GM18868 (cell line): Measurements from ENCODE around the gene NAIP.
"Not testable (repeated sequence)": the region's sequence is repeated elsewhere in the genome, so short reads cannot be mapped to it uniquely, and the experiment has no call there.

Experiments
- ATAC-seq: cut with Tn5 transposase; IDR thresholded peaks from one replicate; pipeline ENCODE4 v1.9.1; 2021; ENCODE audit warnings: mild to moderate bottlenecking, moderate library complexity; ENCODE audit not compliant: unreplicated experiment

NAIP gene

GRCh38 chr5:71025289-71025953 is at the start of gene NAIP:
NAIP (minus strand) TSS chr5:71025339; CDS start chr5:71012915, 12,424 bp downstream.
- ATAC-seq, result peak; percentile 74

- ATAC-seq, result peak; percentile 97
Observed at GRCh38 chr5:71067262-71067928, 42.3 kb upstream of the NAIP start, which contains the start of gene GTF2H2. GTF2H2 (minus strand) TSS chr5:71067676; CDS start chr5:71062763, 4,913 bp downstream.

GRCh38 chr5:71061322-71061721 is 36.2 kb upstream of the NAIP start:
- ATAC-seq, result not testable (repeated sequence)

- not testable (repeated sequence) for ATAC-seq
Observed at GRCh38 chr5:71059426-71059825, 34.3 kb upstream of the NAIP start.

- ATAC-seq, result not testable (repeated sequence)
Observed at GRCh38 chr5:71044808-71045207, 19.7 kb upstream of the NAIP start.

- ATAC-seq, result not testable (repeated sequence)
Observed at GRCh38 chr5:71044128-71044527, 19.0 kb upstream of the NAIP start.

GRCh38 chr5:71031046-71031776 is 6.1 kb upstream of the NAIP start:
- ATAC-seq, result not testable (repeated sequence)

- ATAC-seq, result not testable (repeated sequence)
Observed at GRCh38 chr5:71020643-71021042, 4.5 kb downstream of the NAIP start.

GRCh38 chr5:71018376-71019005 is 6.6 kb downstream of the NAIP start:
- not testable (repeated sequence) for ATAC-seq

GRCh38 chr5:71014176-71014575 is 11.0 kb downstream of the NAIP start:
- no peak for ATAC-seq

GRCh38 chr5:71013575-71013974 is 11.6 kb downstream of the NAIP start:
- no peak for ATAC-seq

GRCh38 chr5:71011194-71011792 is 13.8 kb downstream of the NAIP start:
- no peak for ATAC-seq

GRCh38 chr5:71006983-71007382 is 18.2 kb downstream of the NAIP start:
- ATAC-seq, result not testable (repeated sequence)

- not testable (repeated sequence) for ATAC-seq
Observed at GRCh38 chr5:70984882-70985281, 40.3 kb downstream of the NAIP start.

GRCh38 chr5:70967220-70967619 is 57.9 kb downstream of the NAIP start:
- ATAC-seq, result not testable (repeated sequence)

- not testable (repeated sequence) for ATAC-seq
Observed at GRCh38 chr5:70964531-70964930, 60.6 kb downstream of the NAIP start.

- not testable (repeated sequence) for ATAC-seq
Observed at GRCh38 chr5:70953068-70953467, 72.1 kb downstream of the NAIP start.

- not testable (repeated sequence) for ATAC-seq
Observed at GRCh38 chr5:70932560-70932959, 92.6 kb downstream of the NAIP start.

GRCh38 chr5:70931709-70932368 is 93.3 kb downstream of the NAIP start:
- ATAC-seq, result not testable (repeated sequence)

- ATAC-seq, result not testable (repeated sequence)
Observed at GRCh38 chr5:70925211-70925562, 100.0 kb downstream of the NAIP start.
